ENCODE measurements around the gene TOMM40.

TOMM40 gene

GRCh38 chr19:44863990-44864389, 27.1 kb upstream of the TOMM40 start:
- TF ChIP-seq GATA3 (IDR thresholded peaks at IDR 0.05; ENCODE audit: low read depth, low read length): no peak
- no peak for TF ChIP-seq GATA2 (IDR thresholded peaks at IDR 0.05; ENCODE audit: low read depth, low read length)

- TF ChIP-seq GATA2 (IDR thresholded peaks at IDR 0.05; ENCODE audit: low read depth, low read length): no peak
- TF ChIP-seq GATA3 (IDR thresholded peaks at IDR 0.05; ENCODE audit: low read depth, low read length): no peak
Observed at GRCh38 chr19:44865196-44865767, 25.8 kb upstream of the TOMM40 start.

- no peak for TF ChIP-seq GATA2 (IDR thresholded peaks at IDR 0.05; ENCODE audit: low read depth, low read length)
- TF ChIP-seq GATA3 (IDR thresholded peaks at IDR 0.05; ENCODE audit: low read depth, low read length): no peak
Observed at GRCh38 chr19:44866664-44867063, 24.4 kb upstream of the TOMM40 start.

GRCh38 chr19:44867578-44867977, 23.5 kb upstream of the TOMM40 start:
- TF ChIP-seq GATA3 (IDR thresholded peaks at IDR 0.05; ENCODE audit: low read depth, low read length) (no peak), GATA2 (IDR thresholded peaks at IDR 0.05; ENCODE audit: low read depth, low read length) (no peak)

GRCh38 chr19:44869733-44870470, 21.2 kb upstream of the TOMM40 start:
- TF ChIP-seq GATA3 (IDR thresholded peaks at IDR 0.05; ENCODE audit: low read depth, low read length): no peak
- TF ChIP-seq GATA2 (IDR thresholded peaks at IDR 0.05; ENCODE audit: low read depth, low read length): no peak

- TF ChIP-seq GATA2 (IDR thresholded peaks at IDR 0.05; ENCODE audit: low read depth, low read length) (no peak), GATA3 (IDR thresholded peaks at IDR 0.05; ENCODE audit: low read depth, low read length) (no peak)
Observed at GRCh38 chr19:44871809-44872208, 19.2 kb upstream of the TOMM40 start.

- TF ChIP-seq GATA2 (IDR thresholded peaks at IDR 0.05; ENCODE audit: low read depth, low read length): no peak
- TF ChIP-seq GATA3 (IDR thresholded peaks at IDR 0.05; ENCODE audit: low read depth, low read length): no peak
Observed at GRCh38 chr19:44872661-44873060, 18.4 kb upstream of the TOMM40 start.

- TF ChIP-seq GATA2 (IDR thresholded peaks at IDR 0.05; ENCODE audit: low read depth, low read length) (no peak), GATA3 (IDR thresholded peaks at IDR 0.05; ENCODE audit: low read depth, low read length) (no peak)
Observed at GRCh38 chr19:44874317-44874716, 16.7 kb upstream of the TOMM40 start.

GRCh38 chr19:44875666-44876451, 15.2 kb upstream of the TOMM40 start:
- no peak for TF ChIP-seq GATA3 (IDR thresholded peaks at IDR 0.05; ENCODE audit: low read depth, low read length)
- TF ChIP-seq GATA2 (IDR thresholded peaks at IDR 0.05; ENCODE audit: low read depth, low read length): no peak

- TF ChIP-seq GATA2 (IDR thresholded peaks at IDR 0.05; ENCODE audit: low read depth, low read length) (no peak), GATA3 (IDR thresholded peaks at IDR 0.05; ENCODE audit: low read depth, low read length) (no peak)
Observed at GRCh38 chr19:44876930-44877535, 14.0 kb upstream of the TOMM40 start.

- no peak for TF ChIP-seq GATA2 (IDR thresholded peaks at IDR 0.05; ENCODE audit: low read depth, low read length)
- no peak for TF ChIP-seq GATA3 (IDR thresholded peaks at IDR 0.05; ENCODE audit: low read depth, low read length)
Observed at GRCh38 chr19:44878120-44878865, 12.8 kb upstream of the TOMM40 start.

- TF ChIP-seq GATA3 (IDR thresholded peaks at IDR 0.05; ENCODE audit: low read depth, low read length): no peak
- TF ChIP-seq GATA2 (IDR thresholded peaks at IDR 0.05; ENCODE audit: low read depth, low read length): no peak
Observed at GRCh38 chr19:44879309-44880065, 11.6 kb upstream of the TOMM40 start.

- TF ChIP-seq GATA2 (IDR thresholded peaks at IDR 0.05; ENCODE audit: low read depth, low read length) (no peak), GATA3 (IDR thresholded peaks at IDR 0.05; ENCODE audit: low read depth, low read length) (no peak)
Observed at GRCh38 chr19:44882063-44882462, 9.0 kb upstream of the TOMM40 start.
